Fibroblast of peridontal ligament (primary cell): Measurements from ENCODE around the gene DR1.
"Not testable (repeated sequence)": the region's sequence is repeated elsewhere in the genome, so short reads cannot be mapped to it uniquely, and the experiment has no call there.

Source experiments
- DNase-seq: peaks from one replicate; pipeline ENCODE4 v3.0.0-alpha.2; 2010; ENCODE audit errors: extremely low read depth

DR1 gene

GRCh38 chr1:93340090-93340489 is 5.6 kb upstream of the DR1 start:
- DNase-seq, result no peak

GRCh38 chr1:93344484-93344883 is 1.2 kb upstream of the DR1 start:
- DNase-seq, result no peak

GRCh38 chr1:93344886-93345632 is 648 bp upstream of the DR1 start:
- peak; percentile 50 for DNase-seq

- peak; percentile 22 for DNase-seq
Observed at GRCh38 chr1:93346421-93346993, 800 bp downstream of the DR1 start.

- DNase-seq, result no peak
Observed at GRCh38 chr1:93347334-93347899, 1.7 kb downstream of the DR1 start.

- DNase-seq, result peak; percentile 27
Observed at GRCh38 chr1:93348104-93348728, 2.5 kb downstream of the DR1 start.

- DNase-seq, result peak; percentile 21
Observed at GRCh38 chr1:93349231-93350135, 3.8 kb downstream of the DR1 start.

- no peak for DNase-seq
Observed at GRCh38 chr1:93350322-93350721, 4.6 kb downstream of the DR1 start.

GRCh38 chr1:93350875-93351274 is 5.2 kb downstream of the DR1 start:
- DNase-seq, result no peak

GRCh38 chr1:93351346-93351745 is 5.6 kb downstream of the DR1 start:
- not testable (repeated sequence) for DNase-seq

- no peak for DNase-seq
Observed at GRCh38 chr1:93352376-93352775, 6.7 kb downstream of the DR1 start.

GRCh38 chr1:93353286-93353685 is 7.6 kb downstream of the DR1 start:
- DNase-seq, result peak; percentile 70

- DNase-seq, result no peak
Observed at GRCh38 chr1:93354749-93355148, 9.0 kb downstream of the DR1 start.

GRCh38 chr1:93357242-93357641 is 11.5 kb downstream of the DR1 start:
- DNase-seq, result no peak

GRCh38 chr1:93358293-93358692 is 12.6 kb downstream of the DR1 start:
- DNase-seq, result no peak

- no peak for DNase-seq
Observed at GRCh38 chr1:93360111-93360510, 14.4 kb downstream of the DR1 start.

- DNase-seq, result no peak
Observed at GRCh38 chr1:93362237-93362636, 16.5 kb downstream of the DR1 start.

GRCh38 chr1:93365813-93366212 is 20.1 kb downstream of the DR1 start:
- DNase-seq, result no peak

GRCh38 chr1:93369734-93370133 is 24.0 kb downstream of the DR1 start:
- DNase-seq, result no peak

GRCh38 chr1:93374334-93375106 is 28.8 kb downstream of the DR1 start:
- DNase-seq, result no peak

- peak; percentile 9 for DNase-seq
Observed at GRCh38 chr1:93384656-93385055, 38.9 kb downstream of the DR1 start.
